HUES48 (cell line): ENCODE data around the gene EPHA2.
A peak's percentile ranks its signal among the peaks of the same experiment; 100 is the strongest.

Source experiments
- H3K27ac ChIP-seq: one replicate; pipeline ENCODE4 v1.7.0; 2013; ENCODE audit warnings: low read depth, low read length, inconsistent platforms
- H3K27me3 ChIP-seq: 2 replicates; pipeline ENCODE4 v1.6.1; 2013; ENCODE audit warnings: mild to moderate bottlenecking, low read length; ENCODE audit not compliant: control insufficient read depth, insufficient read depth
- H3K36me3 ChIP-seq: 2 replicates; pipeline ENCODE4 v1.6.1; 2013; ENCODE audit warnings: low read length; ENCODE audit not compliant: control insufficient read depth, insufficient read depth
- H3K4me1 ChIP-seq: 2 replicates; pipeline ENCODE4 v1.6.1; 2013; ENCODE audit warnings: mild to moderate bottlenecking, low read length; ENCODE audit not compliant: control insufficient read depth, insufficient read depth
- H3K4me3 ChIP-seq: 2 replicates; pipeline ENCODE4 v1.5.1; 2013; ENCODE audit warnings: mild to moderate bottlenecking, low read depth, low read length
- H3K9ac ChIP-seq: 2 replicates; pipeline ENCODE4 v1.6.1; 2013; ENCODE audit warnings: mild to moderate bottlenecking, low read depth, low read length, moderate library complexity
- H3K9me3 ChIP-seq: 2 replicates; pipeline ENCODE4 v1.6.1; 2013; ENCODE audit warnings: low read length; ENCODE audit not compliant: control insufficient read depth, insufficient read depth

EPHA2 gene

DNA sequence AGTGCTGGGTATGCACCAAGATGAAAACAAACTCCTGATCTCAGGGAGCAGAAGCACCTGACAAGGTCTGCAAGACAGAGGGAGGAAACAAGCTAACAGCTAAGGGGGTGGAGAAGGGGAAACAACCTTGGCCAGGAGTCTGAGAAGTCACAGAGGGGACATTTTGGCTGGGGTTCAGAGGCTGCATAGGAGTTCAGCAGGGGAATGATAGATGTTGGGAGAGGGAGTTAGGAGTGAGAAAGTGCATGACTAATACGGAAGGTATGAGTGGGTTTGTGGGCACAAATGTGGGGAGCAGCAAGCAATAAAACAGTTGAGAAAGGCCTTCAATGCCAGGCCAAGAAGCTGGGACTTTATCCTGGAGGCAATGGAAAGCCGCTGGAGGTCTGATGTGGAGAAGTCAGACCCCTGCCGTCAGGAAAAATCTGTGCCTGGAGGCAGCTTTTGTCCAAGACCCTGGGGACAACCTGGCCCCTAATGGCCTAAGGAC lies 16.4 kb downstream of the EPHA2 start:
- Histone ChIP-seq H3K36me3 (peaks cover 60% of the 10 kb centered on the region), H3K27me3 (no peaks in the 10 kb centered on the region), H3K27ac (peak overlapping the region; percentile 20), H3K4me1 (peaks cover 26% of the 10 kb centered on the region), H3K4me3 (no peak overlapping the region), H3K9ac (no peak overlapping the region), H3K9me3 (no peaks in the 10 kb centered on the region)

DNA sequence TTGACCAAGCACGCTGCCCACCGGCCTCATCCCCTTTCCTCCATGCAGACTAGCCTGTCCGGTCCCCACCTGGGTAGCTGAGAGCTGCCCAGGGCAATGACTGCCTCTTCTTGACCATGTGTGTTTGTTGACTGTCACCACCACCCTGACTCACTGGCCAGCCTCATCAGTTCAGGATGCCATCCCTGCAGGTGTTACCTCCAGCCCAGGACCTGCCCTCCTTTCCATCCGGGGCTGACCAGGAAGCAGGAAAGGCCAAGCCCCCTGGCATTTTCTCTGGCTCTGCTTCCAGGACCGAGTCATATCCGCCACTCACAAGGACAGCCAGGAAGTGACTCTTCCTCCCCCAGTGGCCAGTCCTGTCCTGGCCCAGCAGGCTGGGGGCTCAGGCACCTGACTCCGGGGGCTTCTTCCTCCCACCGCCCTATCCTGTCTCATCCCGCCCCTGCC lies 17.1 kb downstream of the EPHA2 start:
- Histone ChIP-seq H3K27ac (no peak overlapping the region), H3K36me3 (peaks cover 64% of the 10 kb centered on the region), H3K9ac (no peak overlapping the region), H3K4me3 (no peak overlapping the region), H3K27me3 (no peaks in the 10 kb centered on the region), H3K4me1 (peaks cover 20% of the 10 kb centered on the region), H3K9me3 (no peaks in the 10 kb centered on the region)

DNA sequence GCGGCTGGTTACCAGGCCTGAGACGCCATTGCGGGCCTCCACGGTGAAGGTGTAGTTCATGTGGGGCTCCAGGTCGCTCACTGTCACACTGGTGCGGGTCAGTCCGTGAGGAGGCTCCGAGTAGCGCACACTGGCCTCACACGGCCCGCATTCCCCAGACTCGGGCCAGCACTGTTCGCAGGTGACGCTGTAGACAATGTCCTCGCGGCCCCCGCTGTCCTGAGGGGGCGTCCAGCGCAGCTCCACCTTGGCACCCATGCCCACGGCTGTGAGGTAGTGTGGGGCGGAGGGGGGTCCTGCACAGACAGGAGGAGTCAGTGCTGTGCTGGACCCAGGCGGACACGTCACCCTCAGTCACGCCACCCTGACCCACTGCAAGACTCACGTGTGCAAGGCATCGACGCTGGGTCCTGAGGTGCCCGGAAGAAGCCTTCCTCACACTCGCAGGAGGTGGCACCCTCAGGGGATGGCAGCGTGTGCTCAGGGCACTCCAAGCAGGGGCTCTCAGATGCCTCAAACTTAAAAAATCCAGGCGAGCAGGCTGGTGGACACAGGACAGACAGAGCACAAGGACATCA lies 17.9 kb downstream of the EPHA2 start:
- no peaks in the 10 kb centered on the region for H3K9me3 ChIP-seq
- H3K9ac ChIP-seq = no peak overlapping the region
- no peaks in the 10 kb centered on the region for H3K27me3 ChIP-seq
- peaks cover 20% of the 10 kb centered on the region for H3K4me1 ChIP-seq
- H3K36me3 ChIP-seq = peaks cover 64% of the 10 kb centered on the region
- no peak overlapping the region for H3K27ac ChIP-seq
- no peak overlapping the region for H3K4me3 ChIP-seq

- H3K4me3 ChIP-seq = no peak overlapping the region
- H3K36me3 ChIP-seq = peaks cover 71% of the 10 kb centered on the region
- H3K27ac ChIP-seq = no peak overlapping the region
- H3K9me3 ChIP-seq = no peaks in the 10 kb centered on the region
- peaks cover 10% of the 10 kb centered on the region for H3K4me1 ChIP-seq
- H3K9ac ChIP-seq = no peak overlapping the region
- H3K27me3 ChIP-seq = no peaks in the 10 kb centered on the region
Observed at GRCh38 chr1:16135501-16135900, 20.4 kb downstream of the EPHA2 start.

DNA sequence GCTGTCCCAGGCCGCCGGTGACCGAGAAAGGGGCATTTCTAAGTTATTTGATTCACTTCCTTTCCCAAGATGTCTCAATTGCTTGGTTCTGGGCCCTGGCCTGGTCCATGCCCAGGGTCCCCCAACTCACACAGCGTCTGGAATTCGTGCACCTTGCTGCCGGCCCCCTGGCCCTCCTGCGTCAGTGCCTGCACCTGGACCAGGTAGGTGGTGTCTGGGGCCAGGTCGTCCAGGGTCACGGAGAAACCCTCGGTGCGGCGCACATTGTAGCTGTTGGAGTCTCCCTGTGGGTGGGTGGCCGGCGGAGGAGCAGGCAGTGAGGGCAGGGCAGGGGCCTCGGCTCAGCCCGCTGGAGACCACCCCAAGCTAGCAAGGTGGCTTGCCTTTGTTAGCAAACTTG lies 21.0 kb downstream of the EPHA2 start:
- Histone ChIP-seq H3K9me3 (no peaks in the 10 kb centered on the region), H3K27ac (no peak overlapping the region), H3K36me3 (peaks cover 77% of the 10 kb centered on the region), H3K4me3 (no peak overlapping the region), H3K9ac (no peak overlapping the region), H3K4me1 (peaks cover 5% of the 10 kb centered on the region), H3K27me3 (no peaks in the 10 kb centered on the region)

DNA sequence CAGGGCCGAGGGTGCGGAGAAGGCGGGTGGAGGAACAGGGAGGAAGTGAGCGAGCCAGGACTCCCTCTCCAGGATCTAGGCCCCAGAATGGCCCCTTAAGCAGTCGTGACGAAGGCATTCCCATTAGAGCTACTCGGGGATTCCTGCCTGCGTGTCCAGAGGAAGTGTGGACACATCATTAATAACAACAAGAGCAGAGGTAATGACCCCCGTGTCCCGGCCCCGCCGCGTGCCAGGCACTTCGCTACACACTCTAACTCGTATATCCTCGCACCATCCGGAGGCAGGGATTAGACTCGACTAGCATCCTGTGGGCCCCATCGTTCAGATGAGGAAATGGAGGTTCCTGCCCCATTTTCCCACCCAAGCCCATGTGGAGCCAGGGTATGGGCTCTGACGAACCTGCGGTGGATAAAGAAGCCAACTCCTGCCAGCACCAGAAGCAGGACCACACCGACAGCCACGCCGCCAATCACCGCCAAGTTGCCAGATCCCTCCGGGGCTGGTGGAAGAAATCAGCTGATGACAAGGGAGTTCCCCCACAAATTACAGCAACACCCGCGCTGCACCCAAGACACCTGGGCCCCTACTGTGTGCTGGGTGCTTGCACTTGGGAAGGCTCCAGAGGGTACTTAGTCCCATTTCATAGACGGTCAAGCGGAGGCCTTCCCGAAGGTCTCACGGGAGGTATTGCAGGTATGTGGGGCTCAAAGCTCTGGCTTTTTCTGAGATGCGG lies 21.6 kb downstream of the EPHA2 start:
- Histone ChIP-seq H3K36me3 (peaks cover 83% of the 10 kb centered on the region), H3K27ac (no peak overlapping the region), H3K9me3 (no peaks in the 10 kb centered on the region), H3K9ac (no peak overlapping the region), H3K4me1 (no peaks in the 10 kb centered on the region), H3K4me3 (no peak overlapping the region), H3K27me3 (no peaks in the 10 kb centered on the region)

DNA sequence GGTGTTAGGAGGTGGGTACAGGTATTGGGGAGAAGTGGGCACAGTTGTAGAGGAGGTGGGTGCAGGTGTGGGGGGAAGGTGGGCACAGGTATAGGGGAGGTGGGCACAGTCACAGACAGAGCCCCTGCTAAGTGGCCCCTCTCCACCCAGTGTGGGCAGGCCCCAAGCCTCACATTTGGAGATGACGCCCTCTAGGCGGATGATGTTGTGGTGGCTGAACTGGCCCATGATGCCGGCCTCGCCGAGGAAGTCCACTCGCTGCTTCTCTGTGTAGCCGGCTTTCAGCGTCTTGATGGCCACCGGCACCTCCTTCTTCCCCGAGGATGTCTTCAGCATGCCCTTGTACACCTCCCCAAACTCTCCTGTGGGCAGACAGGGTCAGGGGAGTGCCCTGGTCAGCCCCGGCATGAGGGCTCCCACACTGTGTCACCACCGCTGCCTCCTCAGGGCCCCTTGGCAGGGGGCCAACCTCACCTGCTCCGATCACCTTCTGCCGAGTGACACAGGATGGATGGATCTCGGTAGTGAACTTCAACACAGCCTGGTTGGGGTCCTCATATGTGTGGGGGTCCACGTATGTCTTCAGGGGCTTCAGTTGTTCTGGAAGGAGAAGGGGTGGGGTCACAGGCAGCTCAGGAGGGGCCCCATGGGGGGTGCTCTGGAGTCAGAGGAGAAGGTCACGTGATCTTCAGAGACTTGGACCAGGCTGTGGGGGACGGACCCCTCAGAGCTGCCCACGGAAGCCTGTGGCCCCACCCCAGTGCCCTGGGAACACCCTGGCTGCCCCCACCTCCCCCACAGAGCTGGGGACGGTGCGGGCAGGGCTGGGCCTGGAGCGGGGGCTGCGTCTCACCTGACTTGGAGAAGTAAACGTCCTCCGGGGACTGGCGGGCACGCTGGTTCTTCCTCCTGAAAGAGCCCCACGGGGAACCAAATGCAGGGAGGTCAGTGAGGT lies 22.6 kb downstream of the EPHA2 start:
- peaks cover 88% of the 10 kb centered on the region for H3K36me3 ChIP-seq
- H3K9ac ChIP-seq = no peak overlapping the region
- no peak overlapping the region for H3K27ac ChIP-seq
- no peaks in the 10 kb centered on the region for H3K9me3 ChIP-seq
- H3K27me3 ChIP-seq = no peaks in the 10 kb centered on the region
- no peaks in the 10 kb centered on the region for H3K4me1 ChIP-seq
- no peak overlapping the region for H3K4me3 ChIP-seq

DNA sequence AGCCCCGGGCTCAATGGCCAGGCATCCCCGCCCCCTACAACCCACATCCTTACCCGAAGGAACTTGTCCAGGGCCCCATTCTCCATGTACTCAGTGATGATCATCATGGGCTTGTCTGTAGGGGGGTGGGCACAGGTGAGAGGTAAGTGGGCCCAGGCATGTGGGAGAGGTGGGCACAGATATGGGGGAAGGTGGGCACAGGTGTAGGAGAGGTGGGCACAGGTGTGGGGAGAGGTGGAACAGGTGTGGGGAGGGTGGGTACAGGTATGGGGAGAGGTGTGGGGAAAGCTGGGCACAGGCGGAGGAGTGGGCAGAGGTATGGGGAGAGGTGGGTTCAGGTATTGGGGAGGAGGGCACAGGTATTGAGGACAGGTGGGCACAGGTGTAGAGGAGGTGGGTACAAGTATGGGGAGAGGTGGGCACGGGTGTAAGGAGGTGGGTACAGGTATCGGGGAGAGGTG lies 23.5 kb downstream of the EPHA2 start:
- Histone ChIP-seq H3K9ac (no peak overlapping the region), H3K9me3 (no peaks in the 10 kb centered on the region), H3K27ac (no peak overlapping the region), H3K36me3 (peaks cover 86% of the 10 kb centered on the region), H3K4me1 (no peaks in the 10 kb centered on the region), H3K4me3 (no peak overlapping the region), H3K27me3 (no peaks in the 10 kb centered on the region)

- H3K27me3 ChIP-seq = no peaks in the 10 kb centered on the region
- no peak overlapping the region for H3K9ac ChIP-seq
- no peak overlapping the region for H3K4me3 ChIP-seq
- H3K27ac ChIP-seq = no peak overlapping the region
- peaks cover 87% of the 10 kb centered on the region for H3K36me3 ChIP-seq
- no peaks in the 10 kb centered on the region for H3K4me1 ChIP-seq
- H3K9me3 ChIP-seq = no peaks in the 10 kb centered on the region
Observed at GRCh38 chr1:16131636-16132324, 24.1 kb downstream of the EPHA2 start.

GRCh38 chr1:16130827-16131226 lies 25.0 kb downstream of the EPHA2 start:
- Histone ChIP-seq H3K4me1 (no peaks in the 10 kb centered on the region), H3K27me3 (no peaks in the 10 kb centered on the region), H3K9me3 (no peaks in the 10 kb centered on the region), H3K9ac (no peak overlapping the region), H3K27ac (no peak overlapping the region), H3K4me3 (no peak overlapping the region), H3K36me3 (peaks cover 94% of the 10 kb centered on the region)
